ENCODE results near the gene PLA2G6. TPM values are rescaled to one million over a fixed set of nuclear protein-coding genes. Genes with fewer than 3 reads are reported as not detected.

The PLA2G6 gene
- total RNA-seq, 1 experiment from 2014 or later = 36.0 TPM

DNA sequence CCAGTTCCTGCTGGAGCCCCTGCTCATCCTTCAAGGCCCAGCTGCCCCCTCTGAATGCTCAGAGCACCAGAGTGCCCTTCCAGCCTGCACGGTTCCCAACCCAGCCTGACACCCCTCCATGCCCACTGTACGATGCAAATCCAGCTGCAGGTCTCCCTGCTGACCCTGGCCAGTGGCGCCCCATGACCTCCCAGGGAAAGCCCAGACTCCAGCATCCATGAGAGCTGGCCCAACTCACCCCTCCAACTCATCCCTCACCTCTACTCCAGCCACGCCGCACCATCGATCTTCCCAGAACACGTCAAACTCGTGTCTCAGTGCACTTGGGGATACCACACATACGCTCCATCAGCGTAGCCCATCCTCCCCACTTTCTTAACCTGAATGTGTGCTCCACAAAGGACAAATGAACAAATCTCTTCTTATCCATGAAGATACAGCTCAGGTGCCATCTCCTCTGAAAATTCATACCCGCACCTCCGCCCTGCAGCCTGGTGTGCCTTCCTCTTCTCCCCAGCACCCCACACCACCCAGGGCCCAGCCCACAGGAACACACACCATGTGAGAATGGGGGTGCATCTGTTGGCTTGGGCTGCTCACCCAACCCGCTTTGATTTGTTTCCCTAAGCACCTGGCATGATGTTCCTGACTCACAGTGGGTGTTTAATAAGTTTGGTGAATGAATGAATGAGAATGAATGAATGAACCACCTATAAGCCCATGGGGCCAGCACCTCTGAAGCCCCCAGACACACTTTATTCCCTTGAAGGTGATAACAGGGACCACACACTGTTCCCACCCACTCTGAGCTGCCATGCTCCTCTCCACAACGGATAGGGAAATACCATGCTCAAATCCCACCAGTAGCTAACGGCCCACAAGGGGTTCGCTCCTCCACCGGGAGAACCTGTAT is 6.2 kb downstream of the PLA2G6 start (continued):
- TF ChIP-seq RAD21 (IDR thresholded peaks at IDR 0.05; ENCODE audit: low read depth) = no peak

DNA sequence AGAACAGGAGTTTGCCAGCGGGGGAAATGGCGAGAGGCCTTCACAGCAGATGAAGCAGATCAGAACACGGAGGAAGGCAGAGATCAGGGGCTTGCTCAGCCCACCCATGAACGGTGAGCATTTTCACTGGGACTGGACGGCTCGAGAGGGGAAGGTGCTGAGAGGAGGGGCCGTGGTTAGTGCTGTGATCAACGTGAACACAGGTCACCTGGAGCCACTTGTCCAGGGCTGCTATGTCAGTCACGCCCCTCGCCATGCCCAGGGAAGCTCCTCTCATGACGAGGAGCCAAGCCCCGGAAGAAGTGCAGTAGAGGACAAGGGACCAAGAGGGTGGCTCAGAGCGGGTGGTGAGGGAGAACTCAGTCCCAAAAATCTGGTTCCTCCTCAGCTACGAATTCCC is 7.0 kb downstream of the PLA2G6 start:
- BruUV-seq (replicated peaks) = no TSS peak
- DNase-seq (ENCODE audit: low read depth, low spot score) = no peak
- intact Hi-C loops (cut with micrococcal nuclease) = no loop called here
- no peak overlapping the region for H3K27ac ChIP-seq (ENCODE audit: low read depth, low read length)
- H3K4me3 ChIP-seq (replicated peaks in 1 of 2; ENCODE audit: low read depth in 1 of 2, low read length in 2 of 2) = no peak overlapping the region
- H3K9ac ChIP-seq (ENCODE audit: low read length) = no peak overlapping the region
- CTCF ChIA-PET = no interaction called here
- TF ChIP-seq EZH2phosphoT487 (IDR thresholded peaks at IDR 0.05; ENCODE audit: borderline replicate concordance) (no peak), CTCF (IDR thresholded peaks at IDR 0.05 in 2 of 3, conservative IDR thresholded peaks at IDR 0.05 in 1 of 3; ENCODE audit: borderline replicate concordance in 1 of 3, insufficient read depth in 1 of 3, low read depth in 2 of 3, low read length in 2 of 3) (no peak), CEBPB (IDR thresholded peaks at IDR 0.05; ENCODE audit: low read depth) (no peak), EGR1 (IDR thresholded peaks at IDR 0.05; ENCODE audit: low read depth) (no peak), SIN3A (IDR thresholded peaks at IDR 0.05; ENCODE audit: low read depth) (no peak), POLR2AphosphoS5 (IDR thresholded peaks at IDR 0.05; ENCODE audit: low read depth, low read length) (no peak), FOSL1 (IDR thresholded peaks at IDR 0.05; ENCODE audit: low read depth) (no peak), SRF (IDR thresholded peaks at IDR 0.05; ENCODE audit: low read depth) (no peak), ZNF274 (IDR thresholded peaks at IDR 0.05; ENCODE audit: low read depth, low read length) (no peak), SP1 (IDR thresholded peaks at IDR 0.05; ENCODE audit: low read depth) (no peak), POLR2A (IDR thresholded peaks at IDR 0.05; ENCODE audit: borderline replicate concordance, extremely low read depth, insufficient read depth, insufficient read length) (no peak), TCF7L2 (IDR thresholded peaks at IDR 0.05; ENCODE audit: borderline replicate concordance, extremely low read depth, insufficient read depth, insufficient read length) (no peak), ZBTB33 (IDR thresholded peaks at IDR 0.05; ENCODE audit: extremely low read depth, insufficient replicate concordance, low read length) (no peak)
- no peaks in the 10 kb centered on the region for H3K36me3 ChIP-seq (ENCODE audit: control insufficient read depth in 1 of 2, insufficient read depth in 2 of 2, low read length in 2 of 2)
- no peak for ATAC-seq
- peaks cover 35 to 42% of the 10 kb centered on the region in 2 experiments for H3K4me1 ChIP-seq (ENCODE audit: control insufficient read depth in 1 of 2, insufficient read depth in 2 of 2, low read length in 2 of 2)
- H2AFZ ChIP-seq (ENCODE audit: low read depth, low read length, poor library complexity, severe bottlenecking) = no peak overlapping the region
- H3K27me3 ChIP-seq (ENCODE audit: insufficient read depth, low read length) = no peaks in the 10 kb centered on the region
- POLR2A ChIA-PET = no interaction called here
- no peaks in the 10 kb centered on the region for H3K79me2 ChIP-seq (ENCODE audit: insufficient read depth, low read length)
- RAD21 ChIA-PET (ENCODE audit: low non-redundant PET in 1 of 2, low total read pairs in 2 of 2, uncharacterized antibody in 2 of 2, unreplicated experiment in 2 of 2) = no interaction called here
- H3K4me2 ChIP-seq (ENCODE audit: low read length) = no peak overlapping the region
- no peaks in the 10 kb centered on the region for H3K9me2 ChIP-seq (ENCODE audit: insufficient read depth)
- H4K20me1 ChIP-seq (ENCODE audit: insufficient read depth) = no peaks in the 10 kb centered on the region
- no peaks in the 10 kb centered on the region for H3K9me3 ChIP-seq (ENCODE audit: control insufficient read depth in 1 of 2, insufficient read depth in 1 of 2, low read depth in 1 of 2, low read length in 2 of 2)
